Neutrophil (primary cell): Measurements from ENCODE around the gene LRRK1.

Experiments
- H3K27ac ChIP-seq: fragments of 200-600 bp; sonication (generic); 2 replicates; pipeline ENCODE4 v1.5.1; 2016; ENCODE audit warnings: mild to moderate bottlenecking, moderate library complexity
- H3K27me3 ChIP-seq: fragments of 200-600 bp; sonication (generic); 2 replicates; pipeline ENCODE4 v1.6.0; 2016; ENCODE audit warnings: mild to moderate bottlenecking
- H3K36me3 ChIP-seq: fragments of 200-600 bp; sonication (generic); 2 replicates; pipeline ENCODE4 v1.5.1; 2017
- H3K4me1 ChIP-seq, 2 experiments: fragments of 200-600 bp in 1 of 2; sonication (generic) in 1 of 2; 1 replicate in 1 of 2; 2 replicates in 1 of 2; pipeline versions ENCODE4 v1.5.1 to v1.6.1; 2013 to 2016; ENCODE audit warnings: low read depth in 1 of 2, low read length in 1 of 2, mild to moderate bottlenecking in 1 of 2, moderate library complexity in 1 of 2; ENCODE audit not compliant: control insufficient read depth in 1 of 2, insufficient read depth in 1 of 2
- H3K4me3 ChIP-seq, 2 experiments: fragments of 200-600 bp in 1 of 2; sonication (generic) in 1 of 2; 1 replicate in 1 of 2; 2 replicates in 1 of 2; pipeline ENCODE4 v1.5.1; 2013 to 2016; ENCODE audit warnings: low read depth in 1 of 2, low read length in 1 of 2, mild to moderate bottlenecking in 1 of 2, moderate library complexity in 1 of 2
- H3K9me3 ChIP-seq: fragments of 200-600 bp; sonication (generic); 2 replicates; pipeline ENCODE4 v1.5.1; 2016
- CTCF ChIP-seq: fragments of 200-600 bp; sonication (generic); IDR thresholded peaks from 2 replicates; pipeline ENCODE4 v1.5.1; 2016; ENCODE audit warnings: antibody characterized with exemption

Gene LRRK1

GRCh38 chr15:101060576-101061551, 141.7 kb downstream of the LRRK1 start:
- Histone ChIP-seq H3K27ac (no peak overlapping the region), H3K36me3 (peaks cover 83% of the 10 kb centered on the region), H3K4me1 (peaks cover 17 to 31% of the 10 kb centered on the region in 2 experiments), H3K4me3 (no peak overlapping the region), H3K27me3 (no peaks in the 10 kb centered on the region), H3K9me3 (no peaks in the 10 kb centered on the region)
- TF ChIP-seq CTCF, result no peak

GRCh38 chr15:101062063-101062462, 142.9 kb downstream of the LRRK1 start:
- H3K27ac ChIP-seq, result no peak overlapping the region
- H3K27me3 ChIP-seq, result no peaks in the 10 kb centered on the region
- peaks cover 9 to 22% of the 10 kb centered on the region in 2 experiments for H3K4me1 ChIP-seq
- H3K9me3 ChIP-seq, result no peaks in the 10 kb centered on the region
- TF ChIP-seq CTCF, result no peak
- peaks cover 95% of the 10 kb centered on the region for H3K36me3 ChIP-seq
- no peak overlapping the region for H3K4me3 ChIP-seq

GRCh38 chr15:101062471-101063171, 143.5 kb downstream of the LRRK1 start:
- Histone ChIP-seq H3K4me1 (peaks cover 3 to 16% of the 10 kb centered on the region in 2 experiments), H3K9me3 (no peaks in the 10 kb centered on the region), H3K36me3 (peaks cover 97% of the 10 kb centered on the region), H3K4me3 (no peak overlapping the region), H3K27ac (no peak overlapping the region), H3K27me3 (no peaks in the 10 kb centered on the region)
- TF ChIP-seq CTCF, result no peak

- no peak overlapping the region for H3K27ac ChIP-seq
- TF ChIP-seq CTCF, result no peak
- peaks cover 0 to 10% of the 10 kb centered on the region in 2 experiments for H3K4me1 ChIP-seq
- H3K9me3 ChIP-seq, result no peaks in the 10 kb centered on the region
- no peak overlapping the region for H3K4me3 ChIP-seq
- peaks cover 97% of the 10 kb centered on the region for H3K36me3 ChIP-seq
- H3K27me3 ChIP-seq, result no peaks in the 10 kb centered on the region
Measured at GRCh38 chr15:101063212-101063611, 144.1 kb downstream of the LRRK1 start.

- no peak overlapping the region for H3K27ac ChIP-seq
- peaks cover 100% of the 10 kb centered on the region for H3K36me3 ChIP-seq
- H3K4me3 ChIP-seq, result no peak overlapping the region
- no peaks in the 10 kb centered on the region for H3K27me3 ChIP-seq
- H3K4me1 ChIP-seq, result peaks cover 0 to 3% of the 10 kb centered on the region in 2 experiments
- TF ChIP-seq CTCF, result no peak
- H3K9me3 ChIP-seq, result no peaks in the 10 kb centered on the region
Measured at GRCh38 chr15:101063891-101064794, 145.0 kb downstream of the LRRK1 start.
